Measurements from ENCODE around the gene SGSM2. TPM values are rescaled to one million over a fixed set of nuclear protein-coding genes. Genes with fewer than 3 reads are reported as not detected.

SGSM2 gene
- polyA plus RNA-seq, 1 donor from 2014 or later: 222 TPM

GRCh38 chr17:2299136-2299535, 38.2 kb upstream of the SGSM2 start:
- TF ChIP-seq SMC3 (conservative IDR thresholded peaks at IDR 0.05; ENCODE audit: poor library complexity) (no peak), POLR2AphosphoS5 (IDR thresholded peaks at IDR 0.05) (no peak), REST (IDR thresholded peaks at IDR 0.05; ENCODE audit: borderline replicate concordance) (no peak), TAF1 (IDR thresholded peaks at IDR 0.05; ENCODE audit: low read depth) (no peak), EZH2 (IDR thresholded peaks at IDR 0.05; ENCODE audit: borderline replicate concordance, insufficient read depth, low read length, poor library complexity, severe bottlenecking) (no peak), MXI1 (conservative IDR thresholded peaks at IDR 0.05; ENCODE audit: poor library complexity, severe bottlenecking) (no peak), EP300 (conservative IDR thresholded peaks at IDR 0.05; ENCODE audit: poor library complexity, severe bottlenecking) (no peak), CTCF (IDR thresholded peaks at IDR 0.05; ENCODE audit: poor library complexity, severe bottlenecking) (no peak), RAD21 (conservative IDR thresholded peaks at IDR 0.05) (no peak)
- Histone ChIP-seq H3F3A (ENCODE audit: insufficient read depth, low read length, poor library complexity, severe bottlenecking) (no peaks in the 10 kb centered on the region), H3K27me3 (ENCODE audit: insufficient read depth, low read depth, low read length) (no peaks in the 10 kb centered on the region), H2AFZ (ENCODE audit: low read depth, low read length) (no peak overlapping the region), H3K9me3 (ENCODE audit: low read length) (no peaks in the 10 kb centered on the region), H3K9me2 (ENCODE audit: insufficient read depth, low read length) (no peaks in the 10 kb centered on the region), H3K36me3 (ENCODE audit: insufficient read depth, low read length) (peaks cover 8% of the 10 kb centered on the region), H3K4me3 (ENCODE audit: low read length) (no peak overlapping the region), H3K27ac (ENCODE audit: low read length) (no peak overlapping the region), H4K20me1 (ENCODE audit: insufficient read depth) (no peaks in the 10 kb centered on the region), H3K79me2 (replicated peaks; ENCODE audit: insufficient read depth, low read length) (peaks cover 49% of the 10 kb centered on the region), H3K9ac (ENCODE audit: low read length) (no peak overlapping the region), H3K4me2 (ENCODE audit: low read length) (no peak overlapping the region)

DNA sequence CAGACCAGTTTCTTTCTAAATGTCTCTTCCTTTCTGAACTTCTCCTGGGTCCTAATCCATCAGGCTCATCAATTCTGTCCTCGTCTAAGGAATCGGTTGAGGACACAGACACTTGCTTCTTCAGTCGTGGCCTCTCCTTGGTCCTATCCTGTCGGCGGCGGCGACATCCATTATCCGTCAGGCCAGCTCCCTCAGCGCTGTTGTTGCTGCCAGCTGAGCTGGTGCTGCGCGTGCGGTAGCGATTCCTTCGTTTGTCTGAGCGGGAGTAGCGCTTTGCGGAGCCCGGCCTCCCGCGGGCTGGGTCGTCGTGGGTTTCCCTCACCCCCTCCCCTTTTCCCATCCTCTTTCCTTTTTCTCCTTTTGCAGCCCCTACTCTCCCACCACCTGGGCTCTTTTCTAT, 37.5 kb upstream of the SGSM2 start:
- H4K20me1 ChIP-seq (ENCODE audit: insufficient read depth): no peaks in the 10 kb centered on the region
- H3K79me2 ChIP-seq (replicated peaks; ENCODE audit: insufficient read depth, low read length): peaks cover 49% of the 10 kb centered on the region
- no peaks in the 10 kb centered on the region for H3K9me2 ChIP-seq (ENCODE audit: insufficient read depth, low read length)
- TF ChIP-seq TAF1 (IDR thresholded peaks at IDR 0.05; ENCODE audit: low read depth) (no peak), RAD21 (conservative IDR thresholded peaks at IDR 0.05) (no peak), POLR2AphosphoS5 (IDR thresholded peaks at IDR 0.05) (no peak), MXI1 (conservative IDR thresholded peaks at IDR 0.05; ENCODE audit: poor library complexity, severe bottlenecking) (no peak), CTCF (IDR thresholded peaks at IDR 0.05; ENCODE audit: poor library complexity, severe bottlenecking) (no peak), EZH2 (IDR thresholded peaks at IDR 0.05; ENCODE audit: borderline replicate concordance, insufficient read depth, low read length, poor library complexity, severe bottlenecking) (no peak), REST (IDR thresholded peaks at IDR 0.05; ENCODE audit: borderline replicate concordance) (no peak), EP300 (conservative IDR thresholded peaks at IDR 0.05; ENCODE audit: poor library complexity, severe bottlenecking) (no peak), SMC3 (conservative IDR thresholded peaks at IDR 0.05; ENCODE audit: poor library complexity) (no peak)
- H3K27me3 ChIP-seq (ENCODE audit: insufficient read depth, low read depth, low read length): no peaks in the 10 kb centered on the region
- H3K36me3 ChIP-seq (ENCODE audit: insufficient read depth, low read length): peaks cover 8% of the 10 kb centered on the region
- H3K4me2 ChIP-seq (ENCODE audit: low read length): no peak overlapping the region
- H3F3A ChIP-seq (ENCODE audit: insufficient read depth, low read length, poor library complexity, severe bottlenecking): no peaks in the 10 kb centered on the region
- no peaks in the 10 kb centered on the region for H3K9me3 ChIP-seq (ENCODE audit: low read length)
- H2AFZ ChIP-seq (ENCODE audit: low read depth, low read length): no peak overlapping the region
- H3K27ac ChIP-seq (ENCODE audit: low read length): no peak overlapping the region
- H3K4me3 ChIP-seq (ENCODE audit: low read length): no peak overlapping the region
- H3K9ac ChIP-seq (ENCODE audit: low read length): no peak overlapping the region
